Endothelial cell of umbilical vein (primary cell): Measurements from ENCODE around the gene ZNF827. TPM values are rescaled to one million over a fixed set of nuclear protein-coding genes. Genes with fewer than 3 reads are reported as not detected.

Source experiments
- BruUV-seq: library from RNA; stranded (reverse); fragments of 400-500 nt; replicated peaks from 2 replicates; lab custom pipeline; 2021; lab: Mats Ljungman, UMichigan
- CTCF ChIA-PET: fragments of 300-600, 350-600 bp; sonication (Branson Sonifier 250); formaldehyde crosslinking; loops from one replicate; lab custom pipeline; 2021; ENCODE audit warnings: antibody characterized with exemption, inconsistent platforms; lab: Charles Lee
- POLR2A ChIA-PET: fragments of 300-600, 350-600 bp; sonication (Branson Sonifier 250); formaldehyde crosslinking; loops from one replicate; lab custom pipeline; 2021; ENCODE audit warnings: antibody characterized with exemption, inconsistent platforms; lab: Charles Lee
- DNase-seq: peaks from one replicate; pipeline ENCODE4 v3.0.0-alpha.2; 2011; ENCODE audit warnings: low read depth, low spot score
- FAIRE-seq: peaks from 2 replicates; lab custom pipeline; 2011; peaks lifted over from hg19 to GRCh38; lab: Jason Lieb, UNC
- H2AFZ ChIP-seq: 2 replicates; pipeline ENCODE4 v1.6.0; 2012; ENCODE audit warnings: low read depth, low read length, control low read depth, inconsistent platforms
- H3K27ac ChIP-seq: 2 replicates; pipeline ENCODE4 v1.5.1; 2011; ENCODE audit warnings: low read depth, mild to moderate bottlenecking, control low read depth, low read length, moderate library complexity; ENCODE audit not compliant: insufficient read depth
- H3K27me3 ChIP-seq, 2 experiments: 2 replicates each; pipeline versions ENCODE4 v1.6.0 to v1.6.1; 2011; ENCODE audit warnings: low read length in 2 of 2, mixed read lengths in 1 of 2; ENCODE audit not compliant: control insufficient read depth in 2 of 2, insufficient read depth in 2 of 2
- H3K36me3 ChIP-seq, 2 experiments: 2 replicates in 1 of 2; 3 replicates in 1 of 2; pipeline ENCODE4 v1.5.1; 2011; ENCODE audit warnings: low read length in 2 of 2, mild to moderate bottlenecking in 1 of 2, moderate library complexity in 1 of 2; ENCODE audit not compliant: control insufficient read depth in 2 of 2, insufficient read depth in 2 of 2; ENCODE audit errors: extremely low read depth in 1 of 2
- H3K4me1 ChIP-seq: 3 replicates; pipeline ENCODE4 v1.5.1; 2011; ENCODE audit warnings: mild to moderate bottlenecking, low read length; ENCODE audit not compliant: control insufficient read depth, insufficient read depth; ENCODE audit errors: extremely low read depth
- H3K4me2 ChIP-seq: 2 replicates; pipeline ENCODE4 v1.6.1; 2011; ENCODE audit warnings: low read length, control low read depth, mixed read lengths; ENCODE audit not compliant: insufficient read depth
- H3K4me3 ChIP-seq, 3 experiments: fragments of 200-600 bp in 1 of 3; sonication (generic), shearing (Covaris generic) in 1 of 3; replicated peaks in 1 of 3; 2 replicates each; pipeline ENCODE4 v1.5.1; 2011 to 2016; ENCODE audit warnings: control low read depth in 3 of 3, low read length in 3 of 3, mild to moderate bottlenecking in 2 of 3, inconsistent platforms in 1 of 3, low read depth in 1 of 3, moderate library complexity in 1 of 3; ENCODE audit not compliant: insufficient read depth in 1 of 3
- H3K79me2 ChIP-seq: 2 replicates; pipeline ENCODE4 v1.6.0; 2012; ENCODE audit warnings: low read length, inconsistent platforms; ENCODE audit not compliant: control insufficient read depth, insufficient read depth
- H3K9ac ChIP-seq: replicated peaks from 2 replicates; pipeline ENCODE3; 2011; ENCODE audit warnings: low read length, control low read depth; ENCODE audit not compliant: insufficient read depth; ENCODE audit errors: extremely low read depth
- H3K9me1 ChIP-seq: replicated peaks from 3 replicates; pipeline ENCODE4 v1.6.0; 2011; ENCODE audit warnings: mild to moderate bottlenecking, low read length; ENCODE audit not compliant: control insufficient read depth, insufficient read depth; ENCODE audit errors: extremely low read depth
- H3K9me3 ChIP-seq: replicated peaks from 2 replicates; pipeline ENCODE4 v1.5.1; 2012; ENCODE audit warnings: low read length, inconsistent platforms; ENCODE audit not compliant: control insufficient read depth, insufficient read depth
- H4K20me1 ChIP-seq: replicated peaks from 2 replicates; pipeline ENCODE3; 2011; ENCODE audit warnings: mild to moderate bottlenecking, low read length; ENCODE audit not compliant: control insufficient read depth, insufficient read depth; ENCODE audit errors: extremely low read depth
- EZH2 ChIP-seq: IDR thresholded peaks from 2 replicates; pipeline ENCODE4 v1.6.1; 2012; ENCODE audit warnings: borderline replicate concordance, low read depth, mild to moderate bottlenecking, moderate library complexity, low read length, inconsistent platforms; ENCODE audit not compliant: severe bottlenecking
- FOS ChIP-seq: IDR thresholded peaks from 2 replicates; pipeline ENCODE4 v1.6.1; 2011; ENCODE audit warnings: mild to moderate bottlenecking, low read length, moderate library complexity, borderline replicate concordance; ENCODE audit not compliant: insufficient read depth
- GATA2 ChIP-seq: IDR thresholded peaks from 2 replicates; pipeline ENCODE4 v1.7.0; 2011; ENCODE audit warnings: low read depth, mild to moderate bottlenecking, moderate library complexity, mixed read lengths, low read length; ENCODE audit not compliant: insufficient read length, insufficient read depth
- JUN ChIP-seq: IDR thresholded peaks from 2 replicates; pipeline ENCODE4 v1.6.1; 2011; ENCODE audit warnings: borderline replicate concordance, low read depth; ENCODE audit not compliant: insufficient read length, insufficient read depth
- MYC ChIP-seq: IDR thresholded peaks from one replicate; pipeline ENCODE4 v1.6.1; 2011; ENCODE audit warnings: mild to moderate bottlenecking, low read depth, low read length
- POLR2A ChIP-seq: IDR thresholded peaks from 2 replicates; pipeline ENCODE4 v1.6.1; 2012; ENCODE audit warnings: low read depth, mild to moderate bottlenecking, control low read depth, low read length
- POLR2AphosphoS5 ChIP-seq: IDR thresholded peaks from 2 replicates; pipeline ENCODE4 v1.6.1; 2012; ENCODE audit warnings: low read depth, mild to moderate bottlenecking, control low read depth, low read length, moderate library complexity; ENCODE audit not compliant: insufficient read depth
- dilution Hi-C: fragments of 300-500 bp; cut with MboI; formaldehyde crosslinking; loops from one replicate; pipeline ENCODE4 v1.15.0; 2019; ENCODE audit warnings: low sequenced_read_pairs; ENCODE audit not compliant: extremely low pct_ligation_motif_present
- intact Hi-C: fragments of 100-400 bp; cut with micrococcal nuclease; formaldehyde crosslinking; loops from one replicate; pipeline ENCODE4 v1.10.0; 2022
- polyA plus RNA-seq, 4 experiments: library from polyadenylated mRNA; depleted of rRNA in 3 of 4; stranded (reverse) in 3 of 4; unstranded in 1 of 4; fragments of >200 nt; gene quantifications; 2 replicates each; pipeline versions ENCODE4 v1.2.1 to v1.2.3, GENCODE V29; 2011 to 2012; ENCODE audit warnings: missing spikeins in 1 of 4
- total RNA-seq: library from RNA; stranded (reverse); gene quantifications from 2 replicates; pipeline ENCODE4 v1.2.3, GENCODE V29; 2021
- TF ChIP-seq, protein P1 (sequence below), 2 donors: IDR thresholded peaks; 1 replicate in 1 of 2; 2 replicates in 1 of 2; pipeline ENCODE4 v1.5.1; 2011; ENCODE audit warnings: low read length in 2 of 2, mild to moderate bottlenecking in 2 of 2, moderate library complexity in 2 of 2, control low read depth in 1 of 2, inconsistent platforms in 1 of 2, low read depth in 1 of 2; ENCODE audit not compliant: insufficient read depth in 1 of 2; ENCODE audit errors: extremely low read depth in 1 of 2
- TF ChIP-seq, protein P2 (sequence below): IDR thresholded peaks from 2 replicates; pipeline ENCODE4 v1.6.1; 2011; ENCODE audit not compliant: insufficient read depth, insufficient read length

ZNF827 gene
- total and polyA plus RNA-seq, 2 donors (not counting 3 experiments of a cell fraction or from before 2014, with no cell fraction given): 16.9 to 23.7 TPM

GRCh38 chr4:145880355-145880960, 58.2 kb downstream of the ZNF827 start:
- Histone ChIP-seq H3K9me1 (no peaks in the 10 kb centered on the region), H3K27me3 (no peaks in the 10 kb centered on the region), H3K9me3 (no peaks in the 10 kb centered on the region), H3K4me1 (peaks cover 12% of the 10 kb centered on the region), H3K36me3 (peaks cover 0 to 1% of the 10 kb centered on the region in 2 experiments), H3K27ac (no peak overlapping the region), H3K4me2 (no peak overlapping the region), H4K20me1 (no peaks in the 10 kb centered on the region), H3K9ac (no peak overlapping the region), H2AFZ (no peak overlapping the region), H3K4me3 (no peak overlapping the region), H3K79me2 (no peaks in the 10 kb centered on the region)
- ChIA-PET POLR2A (no interaction called here), CTCF (interaction anchor here (3.9 kb wide), 1 partner anchor 7 kb away, joined by 13 read pairs; no protein-coding TSS in a partner anchor)
- FAIRE-seq (no peak), DNase-seq (no peak)
- dilution Hi-C loops (no loop called here), intact Hi-C loops (no loop called here)
- TF ChIP-seq, protein P1, sequence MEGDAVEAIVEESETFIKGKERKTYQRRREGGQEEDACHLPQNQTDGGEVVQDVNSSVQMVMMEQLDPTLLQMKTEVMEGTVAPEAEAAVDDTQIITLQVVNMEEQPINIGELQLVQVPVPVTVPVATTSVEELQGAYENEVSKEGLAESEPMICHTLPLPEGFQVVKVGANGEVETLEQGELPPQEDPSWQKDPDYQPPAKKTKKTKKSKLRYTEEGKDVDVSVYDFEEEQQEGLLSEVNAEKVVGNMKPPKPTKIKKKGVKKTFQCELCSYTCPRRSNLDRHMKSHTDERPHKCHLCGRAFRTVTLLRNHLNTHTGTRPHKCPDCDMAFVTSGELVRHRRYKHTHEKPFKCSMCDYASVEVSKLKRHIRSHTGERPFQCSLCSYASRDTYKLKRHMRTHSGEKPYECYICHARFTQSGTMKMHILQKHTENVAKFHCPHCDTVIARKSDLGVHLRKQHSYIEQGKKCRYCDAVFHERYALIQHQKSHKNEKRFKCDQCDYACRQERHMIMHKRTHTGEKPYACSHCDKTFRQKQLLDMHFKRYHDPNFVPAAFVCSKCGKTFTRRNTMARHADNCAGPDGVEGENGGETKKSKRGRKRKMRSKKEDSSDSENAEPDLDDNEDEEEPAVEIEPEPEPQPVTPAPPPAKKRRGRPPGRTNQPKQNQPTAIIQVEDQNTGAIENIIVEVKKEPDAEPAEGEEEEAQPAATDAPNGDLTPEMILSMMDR (IDR thresholded peaks at IDR 0.05; ENCODE audit: extremely low read depth in 1 of 2, insufficient read depth in 1 of 2, low read depth in 1 of 2, low read length in 2 of 2): no peak
- TF ChIP-seq FOS: no peak
- no peak for TF ChIP-seq MYC
- TF ChIP-seq JUN: no peak
- no peak for TF ChIP-seq EZH2
- TF ChIP-seq POLR2AphosphoS5: no peak
- no peak for TF ChIP-seq POLR2A
- TF ChIP-seq, protein P2, sequence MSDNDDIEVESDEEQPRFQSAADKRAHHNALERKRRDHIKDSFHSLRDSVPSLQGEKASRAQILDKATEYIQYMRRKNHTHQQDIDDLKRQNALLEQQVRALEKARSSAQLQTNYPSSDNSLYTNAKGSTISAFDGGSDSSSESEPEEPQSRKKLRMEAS: no peak
- no peak for TF ChIP-seq GATA2
- BruUV-seq: no TSS peak
